SU-DHL-6 (cell line): ENCODE results near the gene SLCO3A1.

Experiments used
- CTCF ChIP-seq: fragments of 200-600 bp; sonication (generic); IDR thresholded peaks from one replicate; pipeline ENCODE4 v1.5.1; 2017; ENCODE audit warnings: antibody characterized with exemption, mild to moderate bottlenecking, low read length, moderate library complexity; ENCODE audit not compliant: insufficient read depth, poor library complexity, severe bottlenecking
- EZH2phosphoT487 ChIP-seq: fragments of 200-600 bp; sonication (generic), shearing (Covaris generic); conservative IDR thresholded peaks from 2 replicates; pipeline ENCODE4 v1.6.1; 2018; ENCODE audit warnings: mild to moderate bottlenecking, antibody characterized with exemption, low read length, moderate library complexity, mixed read lengths

GRCh38 chr15:92079647-92080255 is 226.2 kb downstream of the SLCO3A1 start:
- TF ChIP-seq EZH2phosphoT487: no peak
- TF ChIP-seq CTCF: no peak
